NK-92 (cell line): Measurements from ENCODE around the gene OSBPL5.
"Not testable (repeated sequence)": the region's sequence is repeated elsewhere in the genome, so short reads cannot be mapped to it uniquely, and the experiment has no call there.

Source experiments
- DNase-seq: peaks from one replicate; lab custom pipeline; 2025; ENCODE audit not compliant: unreplicated experiment; lab: John Stamatoyannopoulos, UW

The OSBPL5 gene

GRCh38 chr11:3123761-3124733, 41.1 kb downstream of the OSBPL5 start:
- no peak for DNase-seq

- no peak for DNase-seq
Measured at GRCh38 chr11:3123305-3123704, 41.8 kb downstream of the OSBPL5 start.

GRCh38 chr11:3122775-3123201, 42.3 kb downstream of the OSBPL5 start:
- no peak for DNase-seq

GRCh38 chr11:3121931-3122774, 43.0 kb downstream of the OSBPL5 start:
- no peak for DNase-seq

- no peak for DNase-seq
Measured at GRCh38 chr11:3121416-3121815, 43.7 kb downstream of the OSBPL5 start.

DNA sequence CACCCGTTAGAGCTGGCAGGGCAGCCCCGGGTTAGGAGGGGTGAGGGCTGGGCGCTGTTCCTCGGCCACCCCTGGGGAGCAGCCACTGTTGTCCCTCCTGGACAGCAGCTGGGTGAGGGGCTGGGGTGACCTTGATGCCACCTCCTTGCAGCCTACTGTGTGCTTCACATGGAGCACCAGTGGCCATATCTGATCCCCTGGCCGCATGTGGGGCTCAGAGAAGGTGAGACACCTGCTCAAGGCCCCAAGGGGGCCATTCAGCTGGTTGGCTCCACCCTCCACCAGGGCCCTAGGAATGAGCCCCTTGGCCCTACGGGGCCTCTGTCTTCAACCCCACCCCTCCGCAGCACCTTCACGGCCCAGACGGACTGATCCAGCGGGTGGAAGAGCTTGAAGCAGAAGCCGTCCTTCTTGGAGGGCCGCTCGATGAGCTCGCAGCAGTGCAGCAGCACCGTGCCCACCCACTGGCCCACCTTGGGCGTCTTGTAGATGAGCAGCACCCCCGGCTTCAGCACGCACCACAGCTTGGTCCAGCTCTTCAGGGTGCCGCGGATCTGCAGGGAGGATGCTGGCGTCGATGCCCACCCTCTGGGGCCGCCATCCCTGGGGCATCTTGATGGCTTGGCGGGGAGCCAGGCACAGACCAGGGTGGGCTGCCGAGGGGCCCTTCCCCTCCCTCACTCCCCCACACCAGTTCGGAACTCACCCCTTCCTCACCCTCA, 44.9 kb downstream of the OSBPL5 start:
- DNase-seq: no peak

- DNase-seq: no peak
Measured at GRCh38 chr11:3119141-3119821, 45.8 kb downstream of the OSBPL5 start.

DNA sequence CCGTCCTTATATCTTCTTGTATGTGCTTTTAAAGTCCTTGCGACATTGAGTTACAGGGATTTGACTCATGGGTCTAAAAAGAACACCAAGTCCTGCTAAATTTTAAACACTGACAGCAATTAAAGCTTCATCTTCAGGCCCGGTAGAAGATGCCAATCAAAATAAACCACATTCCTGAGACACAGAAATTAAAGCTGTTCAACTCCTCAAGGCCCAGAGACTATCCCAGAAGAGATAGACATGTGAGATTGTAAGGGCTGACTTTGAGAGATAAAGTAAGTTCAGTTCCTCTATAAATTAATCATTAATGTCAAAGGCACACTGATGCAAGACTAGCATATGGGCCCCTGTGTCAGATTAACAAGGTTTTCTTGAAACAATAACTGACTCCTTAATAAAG, 49.8 kb downstream of the OSBPL5 start:
- no peak for DNase-seq

- DNase-seq: not testable (repeated sequence)
Measured at GRCh38 chr11:3113661-3114060, 51.4 kb downstream of the OSBPL5 start.

DNA sequence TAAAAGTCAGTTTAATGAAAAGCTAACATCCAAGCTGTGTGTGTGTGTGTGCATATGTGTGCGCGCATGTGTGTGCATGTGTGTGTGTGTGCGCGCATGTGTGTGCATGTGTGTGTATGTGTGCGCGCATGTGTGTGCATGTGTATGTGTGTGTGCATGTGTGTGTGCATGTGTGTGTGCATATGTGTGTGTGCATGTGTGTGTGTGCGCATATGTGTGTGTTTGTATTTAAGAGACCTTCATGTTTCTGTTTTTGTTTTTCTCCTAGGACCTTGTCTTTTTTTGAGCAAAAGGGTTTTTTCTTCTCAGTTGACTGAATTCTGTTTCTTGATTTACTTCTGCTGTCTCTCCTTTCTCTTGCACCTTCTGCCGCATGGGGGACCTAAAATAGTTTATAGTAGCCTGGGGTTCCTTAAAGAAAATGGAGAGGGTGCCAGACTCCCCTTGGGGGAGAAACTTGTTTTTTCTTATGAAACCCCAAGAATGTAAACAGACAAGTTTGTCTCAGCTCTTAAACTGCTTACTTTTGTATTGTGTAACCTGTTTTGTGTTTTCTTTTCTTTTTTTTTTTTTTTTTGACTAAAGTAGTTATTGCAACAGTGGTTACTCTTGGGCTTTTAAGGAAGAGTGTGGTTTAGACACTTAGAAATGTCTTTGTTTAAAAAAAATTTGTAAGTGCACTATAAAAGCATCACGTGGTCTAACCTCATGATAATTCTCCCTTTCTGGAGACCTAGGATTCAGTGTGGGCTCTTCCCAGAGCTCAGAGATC, 53.0 kb downstream of the OSBPL5 start:
- DNase-seq: no peak

GRCh38 chr11:3111466-3111865, 53.6 kb downstream of the OSBPL5 start:
- DNase-seq: no peak

DNA sequence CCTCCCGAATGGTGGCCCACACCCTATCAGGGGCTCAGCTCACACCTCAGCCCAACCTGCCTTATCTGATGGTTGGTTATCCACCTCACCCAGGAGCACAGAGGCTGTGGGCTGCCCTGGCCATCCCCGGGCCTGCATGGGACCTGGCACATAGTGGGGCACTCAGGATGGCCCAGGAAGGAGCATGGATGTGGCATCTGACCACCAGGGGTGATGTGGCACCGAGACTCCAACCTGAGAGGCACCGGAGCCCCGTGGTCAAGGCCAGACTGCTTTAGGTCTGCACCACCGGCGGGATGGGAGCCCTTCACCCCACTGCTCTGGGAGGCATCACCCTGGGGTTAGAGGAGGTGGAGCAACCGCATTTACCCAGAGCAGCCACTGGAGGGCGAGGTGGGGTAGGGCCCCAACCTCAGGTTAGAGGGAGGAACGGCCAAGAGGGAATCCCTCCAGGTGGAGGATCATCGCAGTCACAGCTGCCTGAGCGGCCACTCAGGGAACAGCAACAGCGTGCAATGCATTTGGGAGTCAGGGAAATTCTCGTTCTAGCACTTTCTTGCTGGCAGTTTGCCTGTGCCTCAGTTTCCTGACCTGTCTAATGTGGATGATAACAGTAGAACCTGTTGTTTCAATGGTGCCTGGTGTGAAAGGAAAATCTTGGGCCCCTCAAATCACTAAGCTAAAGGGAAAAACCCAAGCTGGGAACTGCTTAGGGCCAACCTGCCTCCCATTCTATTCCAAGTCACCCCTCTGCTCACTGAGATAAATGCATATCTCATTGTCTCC, 55.0 kb downstream of the OSBPL5 start:
- no peak for DNase-seq

DNA sequence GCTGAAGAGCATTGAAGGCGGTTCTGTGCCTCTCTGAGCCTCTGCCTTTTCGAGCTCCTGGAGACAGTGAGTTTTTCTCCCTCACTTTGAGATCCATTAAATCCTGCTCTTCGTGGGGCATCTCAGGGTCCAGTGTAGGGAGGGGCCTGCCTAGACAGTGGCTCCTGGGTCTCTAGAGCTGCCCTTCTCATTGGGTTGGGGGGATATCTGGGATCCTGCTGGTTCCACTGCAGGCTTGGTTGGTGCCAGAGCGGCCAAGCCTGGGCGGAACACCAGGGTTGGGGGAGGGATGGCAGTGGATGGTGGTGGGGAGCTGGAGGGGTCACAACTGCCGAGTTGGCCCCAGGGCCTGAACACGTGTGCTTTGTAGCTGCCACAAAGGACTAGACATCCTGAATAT, 55.7 kb downstream of the OSBPL5 start:
- no peak for DNase-seq

- DNase-seq: no peak
Measured at GRCh38 chr11:3108183-3108721, 56.9 kb downstream of the OSBPL5 start.

DNA sequence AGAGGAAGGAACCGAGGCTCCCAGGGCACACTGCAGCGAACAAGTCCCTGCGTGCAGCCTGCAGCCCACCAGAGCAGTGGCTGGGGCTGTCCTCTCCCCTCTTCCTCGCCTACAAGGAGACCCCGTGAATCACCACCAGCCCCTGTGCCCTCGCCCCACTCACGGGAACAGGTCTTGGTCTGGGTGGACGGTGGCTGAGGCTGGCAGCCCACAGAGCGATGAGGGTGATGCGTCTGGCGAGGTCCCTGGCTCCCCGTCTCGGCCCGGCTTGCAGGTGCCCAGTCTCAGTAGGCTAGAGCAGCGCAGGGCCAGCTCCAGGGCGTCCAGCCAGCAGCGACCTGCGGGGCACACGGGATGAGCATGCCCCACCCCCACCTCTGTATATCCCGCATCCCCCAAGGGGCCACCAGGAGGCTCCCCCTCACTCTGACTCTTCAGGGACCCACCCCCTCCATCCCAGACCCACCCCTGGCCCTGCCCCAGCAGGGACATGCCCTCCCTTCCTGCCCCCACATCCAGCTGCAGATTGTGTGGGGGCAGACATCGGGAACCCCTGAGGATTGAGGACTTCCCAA, 57.4 kb downstream of the OSBPL5 start:
- no peak for DNase-seq

- DNase-seq: no peak
Measured at GRCh38 chr11:3106736-3107524, 58.2 kb downstream of the OSBPL5 start.
